C4-2B (cell line): ENCODE results near the gene ADCY10.

Experiments
- H3K27ac ChIP-seq: fragments of 450-650 bp; 2 replicates; pipeline ENCODE4 v1.5.1; 2017
- CTCF ChIP-seq: fragments of 450-650 bp; conservative IDR thresholded peaks from 2 replicates; pipeline ENCODE4 v1.5.1; 2017; ENCODE audit warnings: mild to moderate bottlenecking
- ZFX ChIP-seq: fragments of 450-650 bp; IDR thresholded peaks from 2 replicates; pipeline ENCODE4 v1.6.1; 2017

ADCY10 gene

GRCh38 chr1:167770127-167770526 lies 143.8 kb downstream of the ADCY10 start:
- TF ChIP-seq CTCF (no peak), ZFX (no peak)
- no peak overlapping the region for H3K27ac ChIP-seq

GRCh38 chr1:167767761-167768160 lies 146.2 kb downstream of the ADCY10 start:
- TF ChIP-seq ZFX, result no peak
- TF ChIP-seq CTCF, result no peak
- no peak overlapping the region for H3K27ac ChIP-seq

- H3K27ac ChIP-seq, result no peak overlapping the region
- TF ChIP-seq ZFX (no peak), CTCF (no peak)
Observed at GRCh38 chr1:167766538-167766937, 147.4 kb downstream of the ADCY10 start.

GRCh38 chr1:167765496-167765895 lies 148.4 kb downstream of the ADCY10 start:
- TF ChIP-seq ZFX, result no peak
- no peak for TF ChIP-seq CTCF
- H3K27ac ChIP-seq, result no peak overlapping the region

GRCh38 chr1:167764458-167765330 lies 149.2 kb downstream of the ADCY10 start:
- H3K27ac ChIP-seq, result no peak overlapping the region
- TF ChIP-seq CTCF, result no peak

DNA sequence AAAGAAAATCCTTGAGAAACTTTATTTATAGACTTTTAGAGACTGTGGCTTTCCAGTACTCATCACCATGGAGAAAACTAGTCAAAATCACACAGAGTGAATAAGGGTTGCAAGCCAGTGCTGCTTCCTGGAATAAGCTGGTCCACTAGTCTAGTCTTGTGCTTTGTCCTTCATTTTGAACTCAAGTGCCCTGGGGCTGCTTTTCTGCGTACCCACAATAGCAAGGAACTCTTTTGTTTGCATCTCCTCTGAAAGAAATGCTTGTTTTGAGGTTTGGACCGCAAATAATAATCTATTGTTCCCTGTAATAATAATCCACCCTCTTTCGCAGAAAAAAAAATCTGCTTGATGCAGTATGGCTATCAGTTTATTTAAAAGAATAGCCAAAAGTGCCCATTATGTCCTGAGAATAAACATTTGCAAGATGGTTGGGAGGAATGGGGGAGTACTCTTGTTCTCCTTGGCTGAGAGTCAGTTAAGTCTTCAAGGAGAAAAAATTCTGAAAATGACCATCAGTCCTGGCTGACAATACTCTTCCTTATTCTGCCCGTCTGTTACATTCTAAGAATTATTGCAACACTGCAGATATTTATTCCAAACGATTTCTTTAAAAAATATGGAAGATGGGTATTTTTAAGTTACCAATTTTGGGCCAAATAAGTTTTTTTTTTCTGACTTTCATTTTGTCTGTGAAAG lies 150.3 kb downstream of the ADCY10 start:
- TF ChIP-seq ZFX (no peak), CTCF (no peak)
- H3K27ac ChIP-seq, result peak overlapping the region; percentile 30; the same call in 1 of the 2 replicates

- TF ChIP-seq ZFX, result no peak
- no peak for TF ChIP-seq CTCF
Observed at GRCh38 chr1:167762061-167762746, 151.7 kb downstream of the ADCY10 start.

More at GRCh38 chr1:167762061-167762746, 151.7 kb downstream of the ADCY10 start:
- peak overlapping the region; percentile 12; the same call in 1 of the 2 replicates for H3K27ac ChIP-seq
